BE2C (cell line): ENCODE measurements around the gene TBXAS1.
"Not testable (repeated sequence)": the region's sequence is repeated elsewhere in the genome, so short reads cannot be mapped to it uniquely, and the experiment has no call there.

Source experiments
- DNase-seq: peaks from one replicate; pipeline ENCODE4 v3.0.0-alpha.2; 2020
- H3K27me3 ChIP-seq: fragments of 250-450 bp; sonication (Bioruptor Pico); 2 replicates; pipeline ENCODE4 v1.5.1; 2020; ENCODE audit warnings: mild to moderate bottlenecking
- H3K36me3 ChIP-seq: fragments of 250-450 bp; sonication (Bioruptor Pico); 2 replicates; pipeline ENCODE4 v1.5.1; 2020; ENCODE audit warnings: mild to moderate bottlenecking
- H3K4me1 ChIP-seq: fragments of 250-450 bp; sonication (Bioruptor Pico); 2 replicates; pipeline ENCODE4 v1.5.1; 2020
- H3K4me3 ChIP-seq: 2 replicates; pipeline ENCODE4 v1.5.1; 2011; ENCODE audit warnings: low read depth, low read length
- H3K9me3 ChIP-seq: fragments of 250-450 bp; sonication (Bioruptor Pico); 2 replicates; pipeline ENCODE4 v1.5.1; 2020
- CTCF ChIP-seq: IDR thresholded peaks from 2 replicates; pipeline ENCODE4 v1.5.1; 2012; ENCODE audit warnings: mild to moderate bottlenecking, low read depth, low read length

The TBXAS1 gene

GRCh38 chr7:139829775-139830117 is 682 bp downstream of the TBXAS1 start:
- Histone ChIP-seq H3K9me3 (no peaks in the 10 kb centered on the region), H3K4me3 (no peak overlapping the region), H3K4me1 (no peaks in the 10 kb centered on the region), H3K36me3 (no peaks in the 10 kb centered on the region), H3K27me3 (peaks cover 16% of the 10 kb centered on the region)
- no peak for TF ChIP-seq CTCF
- no peak for DNase-seq

GRCh38 chr7:139830292-139830691 is 1.2 kb downstream of the TBXAS1 start:
- no peaks in the 10 kb centered on the region for H3K36me3 ChIP-seq
- H3K27me3 ChIP-seq = peaks cover 14% of the 10 kb centered on the region
- no peak for DNase-seq
- no peaks in the 10 kb centered on the region for H3K4me1 ChIP-seq
- no peak for TF ChIP-seq CTCF
- no peak overlapping the region for H3K4me3 ChIP-seq
- H3K9me3 ChIP-seq = no peaks in the 10 kb centered on the region

- no peak for DNase-seq
- no peak overlapping the region for H3K4me3 ChIP-seq
These were observed 1.9 kb downstream of the TBXAS1 start for GRCh38 chr7:139830782-139831501.

GRCh38 chr7:139835848-139836247 is 6.8 kb downstream of the TBXAS1 start:
- H3K4me1 ChIP-seq, DNase-seq, H3K36me3 ChIP-seq, H3K9me3 ChIP-seq, H3K4me3 ChIP-seq, H3K27me3 ChIP-seq: not testable (repeated sequence)

More at GRCh38 chr7:139830782-139831501, 1.9 kb downstream of the TBXAS1 start:
- H3K9me3 ChIP-seq = no peaks in the 10 kb centered on the region
- no peaks in the 10 kb centered on the region for H3K4me1 ChIP-seq
- peaks cover 7% of the 10 kb centered on the region for H3K27me3 ChIP-seq
- no peaks in the 10 kb centered on the region for H3K36me3 ChIP-seq
- TF ChIP-seq CTCF = no peak

GRCh38 chr7:139837291-139837690 is 8.2 kb downstream of the TBXAS1 start:
- not testable (repeated sequence) for H3K4me1 ChIP-seq, H3K4me3 ChIP-seq, H3K9me3 ChIP-seq, DNase-seq, H3K27me3 ChIP-seq, H3K36me3 ChIP-seq

- TF ChIP-seq CTCF = no peak
- Histone ChIP-seq H3K36me3 (no peaks in the 10 kb centered on the region), H3K27me3 (peaks cover 3% of the 10 kb centered on the region; the same call in 1 of the 2 replicates), H3K4me3 (no peak overlapping the region), H3K4me1 (no peaks in the 10 kb centered on the region), H3K9me3 (no peaks in the 10 kb centered on the region)
- no peak for DNase-seq
These were observed 9.2 kb downstream of the TBXAS1 start for GRCh38 chr7:139838276-139838675.

- DNase-seq = no peak
- H3K36me3 ChIP-seq = no peaks in the 10 kb centered on the region
- no peak overlapping the region for H3K4me3 ChIP-seq
- no peak for TF ChIP-seq CTCF
- H3K9me3 ChIP-seq = no peaks in the 10 kb centered on the region
- peaks cover 3% of the 10 kb centered on the region; the same call in 1 of the 2 replicates for H3K27me3 ChIP-seq
- H3K4me1 ChIP-seq = no peaks in the 10 kb centered on the region
These were observed 9.8 kb downstream of the TBXAS1 start for GRCh38 chr7:139838876-139839275.
